GM21381 (cell line): Measurements from ENCODE around the gene TTI1.

Experiments used
- ATAC-seq: cut with Tn5 transposase; IDR thresholded peaks from one replicate; pipeline ENCODE4 v1.9.1; 2021; ENCODE audit warnings: mild to moderate bottlenecking, moderate library complexity; ENCODE audit not compliant: unreplicated experiment

The TTI1 gene

GRCh38 chr20:38033330-38034107, at the start of gene TTI1, which contains the start of gene RPRD1B:
Gene TTI1, minus strand, starts transcription at chr20:38033456. Its CDS starts 19,640 bp downstream, at chr20:38013816.
Gene RPRD1B, plus strand, starts transcription at chr20:38033746. Its CDS starts 202 bp downstream, at chr20:38033948.
- ATAC-seq: peak; percentile 80

GRCh38 chr20:38082894-38083293, 49.6 kb upstream of the TTI1 start:
- no peak for ATAC-seq

- ATAC-seq: no peak
These were observed 48.3 kb upstream of the TTI1 start for GRCh38 chr20:38081575-38081974.

GRCh38 chr20:38079353-38079752, 46.1 kb upstream of the TTI1 start:
- ATAC-seq: no peak

- ATAC-seq: no peak
These were observed 44.8 kb upstream of the TTI1 start for GRCh38 chr20:38078084-38078483.

- no peak for ATAC-seq
These were observed 43.3 kb upstream of the TTI1 start for GRCh38 chr20:38076548-38076947.

GRCh38 chr20:38075161-38075998, 42.1 kb upstream of the TTI1 start:
- ATAC-seq: no peak

- no peak for ATAC-seq
These were observed 40.2 kb upstream of the TTI1 start for GRCh38 chr20:38073307-38074071.

- ATAC-seq: no peak
These were observed 39.6 kb upstream of the TTI1 start for GRCh38 chr20:38072898-38073297.

- no peak for ATAC-seq
These were observed 34.6 kb upstream of the TTI1 start for GRCh38 chr20:38067717-38068365.

GRCh38 chr20:38066969-38067716, 33.9 kb upstream of the TTI1 start:
- no peak for ATAC-seq

- no peak for ATAC-seq
These were observed 32.6 kb upstream of the TTI1 start for GRCh38 chr20:38065764-38066375.

GRCh38 chr20:38063911-38064530, 30.8 kb upstream of the TTI1 start:
- ATAC-seq: no peak

- ATAC-seq: no peak
These were observed 29.6 kb upstream of the TTI1 start for GRCh38 chr20:38062890-38063289.

GRCh38 chr20:38061109-38061508, 27.9 kb upstream of the TTI1 start:
- ATAC-seq: no peak

- no peak for ATAC-seq
These were observed 27.3 kb upstream of the TTI1 start for GRCh38 chr20:38060536-38060935.

GRCh38 chr20:38059832-38060231, 26.6 kb upstream of the TTI1 start:
- no peak for ATAC-seq

GRCh38 chr20:38057351-38057972, 24.2 kb upstream of the TTI1 start:
- peak; percentile 73 for ATAC-seq

- no peak for ATAC-seq
These were observed 22.6 kb upstream of the TTI1 start for GRCh38 chr20:38055848-38056247.
